MM.1S (cell line): ENCODE results near the gene IL1F10.

ENCODE experiments used
- EZH2 ChIP-seq: fragments of 300-600 bp; sonication (generic); optimal IDR thresholded peaks from 2 replicates; pipeline ENCODE3; 2017; ENCODE audit warnings: low read depth, mild to moderate bottlenecking, antibody characterized with exemption, low read length, mixed read lengths
- TF ChIP-seq, protein P1 (sequence below): fragments of 300-600 bp; sonication (generic); IDR thresholded peaks from 2 replicates; pipeline ENCODE4 v1.5.1; 2016; ENCODE audit warnings: antibody characterized with exemption, low read length, mixed read lengths

DNA sequence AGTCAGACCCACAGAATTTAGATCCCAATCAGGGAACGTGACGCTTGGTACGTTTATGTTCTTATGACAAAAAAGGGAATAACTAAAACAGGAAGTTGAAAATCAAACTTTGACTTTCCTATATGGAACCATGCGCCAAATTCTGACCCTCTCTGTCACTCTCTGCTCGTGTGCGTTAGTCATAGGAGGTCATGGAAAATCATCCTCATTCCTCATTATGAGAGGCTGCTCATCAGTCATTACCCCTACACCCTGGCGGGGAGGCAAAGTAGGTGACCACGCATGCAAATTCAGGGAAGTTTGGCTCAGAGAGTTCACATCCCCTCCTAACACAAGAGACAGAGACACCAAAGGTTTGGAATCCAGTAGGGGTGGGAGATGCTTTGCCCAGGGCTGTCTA is 15.5 kb downstream of the IL1F10 start:
- TF ChIP-seq, protein P1, sequence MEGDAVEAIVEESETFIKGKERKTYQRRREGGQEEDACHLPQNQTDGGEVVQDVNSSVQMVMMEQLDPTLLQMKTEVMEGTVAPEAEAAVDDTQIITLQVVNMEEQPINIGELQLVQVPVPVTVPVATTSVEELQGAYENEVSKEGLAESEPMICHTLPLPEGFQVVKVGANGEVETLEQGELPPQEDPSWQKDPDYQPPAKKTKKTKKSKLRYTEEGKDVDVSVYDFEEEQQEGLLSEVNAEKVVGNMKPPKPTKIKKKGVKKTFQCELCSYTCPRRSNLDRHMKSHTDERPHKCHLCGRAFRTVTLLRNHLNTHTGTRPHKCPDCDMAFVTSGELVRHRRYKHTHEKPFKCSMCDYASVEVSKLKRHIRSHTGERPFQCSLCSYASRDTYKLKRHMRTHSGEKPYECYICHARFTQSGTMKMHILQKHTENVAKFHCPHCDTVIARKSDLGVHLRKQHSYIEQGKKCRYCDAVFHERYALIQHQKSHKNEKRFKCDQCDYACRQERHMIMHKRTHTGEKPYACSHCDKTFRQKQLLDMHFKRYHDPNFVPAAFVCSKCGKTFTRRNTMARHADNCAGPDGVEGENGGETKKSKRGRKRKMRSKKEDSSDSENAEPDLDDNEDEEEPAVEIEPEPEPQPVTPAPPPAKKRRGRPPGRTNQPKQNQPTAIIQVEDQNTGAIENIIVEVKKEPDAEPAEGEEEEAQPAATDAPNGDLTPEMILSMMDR = no peak
- no peak for TF ChIP-seq EZH2
